Amygdala (tissue), 56 donors: ENCODE data around the gene TLE6.
"Not testable (repeated sequence)": the region's sequence is repeated elsewhere in the genome, so short reads cannot be mapped to it uniquely, and the experiment has no call there.

Source experiments
- DNase-seq, 56 donors: peaks; one replicate each; lab custom pipeline; 2025; lab: John Stamatoyannopoulos, UW

The TLE6 gene

GRCh38 chr19:2970201-2970835 is 7.0 kb upstream of the TLE6 start:
- no peak for DNase-seq

- no peak for DNase-seq
Measured at GRCh38 chr19:2973229-2973628, 4.1 kb upstream of the TLE6 start.

- peak in 5 of 56 donors; percentile 1 to 19 (median 10) for DNase-seq
Measured at GRCh38 chr19:2974342-2975041, 2.9 kb upstream of the TLE6 start.

GRCh38 chr19:2976609-2977000 is 759 bp upstream of the TLE6 start:
- no peak for DNase-seq

- no peak for DNase-seq
Measured at GRCh38 chr19:2977746-2978138, 378 bp downstream of the TLE6 start.

- DNase-seq: no peak
Measured at GRCh38 chr19:2978166-2978767, 903 bp downstream of the TLE6 start.

- no peak for DNase-seq
Measured at GRCh38 chr19:2978772-2979171, 1.4 kb downstream of the TLE6 start.

GRCh38 chr19:2981898-2982297 is 4.5 kb downstream of the TLE6 start:
- no peak for DNase-seq

- no peak for DNase-seq
Measured at GRCh38 chr19:2982561-2982960, 5.2 kb downstream of the TLE6 start.

- peak in 49 of 56 donors; percentile 3 to 74 (median 43) for DNase-seq
Measured at GRCh38 chr19:2982983-2983350, 5.6 kb downstream of the TLE6 start.

- DNase-seq: peak in 44 of 56 donors; percentile 5 to 66 (median 32)
Measured at GRCh38 chr19:2983351-2984214, 6.2 kb downstream of the TLE6 start.

GRCh38 chr19:2984215-2984528 is 6.8 kb downstream of the TLE6 start:
- DNase-seq: peak in 1 of 56 donors; percentile 50

GRCh38 chr19:2986951-2987524 is 9.7 kb downstream of the TLE6 start:
- peak in 2 of 56 donors; percentile 3 to 29 for DNase-seq

- no peak for DNase-seq
Measured at GRCh38 chr19:2987797-2988196, 10.4 kb downstream of the TLE6 start.

GRCh38 chr19:2988568-2988967 is 11.2 kb downstream of the TLE6 start:
- no peak for DNase-seq

- no peak for DNase-seq
Measured at GRCh38 chr19:2989236-2989946, 12.0 kb downstream of the TLE6 start.

GRCh38 chr19:2992333-2992732 is 15.0 kb downstream of the TLE6 start:
- not testable (repeated sequence) for DNase-seq

- no peak for DNase-seq
Measured at GRCh38 chr19:2992958-2993357, 15.6 kb downstream of the TLE6 start.

- DNase-seq: no peak
Measured at GRCh38 chr19:2993579-2993978, 16.2 kb downstream of the TLE6 start.

- no peak for DNase-seq
Measured at GRCh38 chr19:2994588-2995131, 17.3 kb downstream of the TLE6 start.
